Bladder microvascular endothelial cell (primary cell): ENCODE results near the gene ELK3. TPM values are rescaled to one million over a fixed set of nuclear protein-coding genes. Genes with fewer than 3 reads are reported as not detected.

Source experiments
- total RNA-seq: library from RNA; depleted of rRNA; stranded (reverse); fragments of >200 nt; gene quantifications from 2 replicates; pipeline ENCODE4 v1.2.3, GENCODE V29; 2014

The ELK3 gene
- 25.1 and 41.9 TPM in 2 replicates for total RNA-seq

GRCh38 chr12:96193725-96194575 is at the start of gene ELK3:
Gene ELK3, plus strand, starts transcription at chr12:96194375.

Other genes starting within 250 kb of the ELK3 start
- gene HAL, start 198.0 kb upstream of the ELK3 start, total RNA-seq: under 0.01 and 0.25 TPM in 2 replicates
- gene LTA4H, start 158.8 kb upstream of the ELK3 start, total RNA-seq: 67.2 and 69.0 TPM in 2 replicates
- gene CDK17, start 206.1 kb downstream of the ELK3 start, total RNA-seq: 131 and 186 TPM in 2 replicates